GM23338 (cell line): ENCODE data around the gene PDE10A. TPM values are rescaled to one million over a fixed set of nuclear protein-coding genes. Genes with fewer than 3 reads are reported as not detected.

Source experiments
- ATAC-seq: fragments of 200-7000 bp; cut with Tn5 transposase; 3 replicates; pipeline ENCODE4 v1.9.1; 2020
- DNase-seq: peaks from one replicate; pipeline ENCODE4 v3.0.0-alpha.2; 2015; ENCODE audit warnings: low spot score
- H2AFZ ChIP-seq: fragments of 200-600 bp; sonication (generic); 2 replicates; pipeline ENCODE4 v1.8.0; 2016; ENCODE audit warnings: antibody characterized with exemption, mild to moderate bottlenecking, moderate library complexity
- H3F3A ChIP-seq: fragments of 200-600 bp; sonication (generic); replicated peaks from 2 replicates; pipeline ENCODE4 v1.8.0; 2017; ENCODE audit warnings: antibody characterized with exemption, mixed run types, low read depth
- H3K27ac ChIP-seq: fragments of 200-600 bp; sonication (generic); 2 replicates; pipeline ENCODE4 v1.6.1; 2016; ENCODE audit warnings: low read depth
- H3K27me3 ChIP-seq: fragments of 200-600 bp; sonication (generic); 2 replicates; pipeline ENCODE4 v1.8.0; 2016; ENCODE audit warnings: mild to moderate bottlenecking, mixed run types, moderate library complexity; ENCODE audit not compliant: insufficient read depth
- H3K36me3 ChIP-seq: fragments of 200-600 bp; sonication (generic); 2 replicates; pipeline ENCODE4 v1.8.0; 2016; ENCODE audit warnings: mild to moderate bottlenecking; ENCODE audit not compliant: insufficient read depth
- H3K4me1 ChIP-seq: fragments of 200-600 bp; sonication (generic); 2 replicates; pipeline ENCODE4 v1.8.0; 2016; ENCODE audit warnings: mild to moderate bottlenecking, moderate library complexity; ENCODE audit not compliant: insufficient read depth
- H3K4me2 ChIP-seq: fragments of 200-600 bp; sonication (generic); 2 replicates; pipeline ENCODE4 v1.7.1; 2017; ENCODE audit warnings: mixed run types
- H3K4me3 ChIP-seq: fragments of 200-600 bp; sonication (generic); 2 replicates; pipeline ENCODE4 v1.6.1; 2016; ENCODE audit warnings: mixed run types
- H3K79me2 ChIP-seq: fragments of 200-600 bp; sonication (generic); replicated peaks from 2 replicates; pipeline ENCODE4 v1.8.0; 2017; ENCODE audit warnings: mild to moderate bottlenecking; ENCODE audit not compliant: insufficient read depth
- H3K9me2 ChIP-seq: fragments of 200-600 bp; sonication (generic); 2 replicates; pipeline ENCODE4 v1.8.0; 2017; ENCODE audit not compliant: insufficient read depth
- H4K20me1 ChIP-seq: fragments of 200-600 bp; sonication (generic); replicated peaks from 2 replicates; pipeline ENCODE4 v1.8.0; 2017; ENCODE audit warnings: mild to moderate bottlenecking; ENCODE audit not compliant: insufficient read depth
- H3K27ac Mint-ChIP-seq: 2 replicates; pipeline ENCODE4 v1.8.0; 2020; ENCODE audit warnings: inconsistent platforms, mild to moderate bottlenecking, moderate library complexity, mixed read lengths
- H3K27me3 Mint-ChIP-seq: 3 replicates; pipeline ENCODE4 v1.8.0; 2022; ENCODE audit warnings: low read depth, mild to moderate bottlenecking, moderate library complexity, mixed read lengths, inconsistent platforms; ENCODE audit not compliant: insufficient read depth, poor library complexity
- H3K36me3 Mint-ChIP-seq: 3 replicates; pipeline ENCODE4 v1.8.0; 2021; ENCODE audit warnings: low read depth, mild to moderate bottlenecking, inconsistent platforms, moderate library complexity, mixed read lengths
- H3K4me1 Mint-ChIP-seq: 3 replicates; pipeline ENCODE4 v1.8.0; 2020; ENCODE audit warnings: mild to moderate bottlenecking, inconsistent platforms, mixed read lengths
- H3K4me3 Mint-ChIP-seq: 3 replicates; pipeline ENCODE4 v1.8.0; 2021; ENCODE audit warnings: moderate library complexity, mild to moderate bottlenecking, inconsistent platforms, mixed read lengths
- H3K9me3 Mint-ChIP-seq: 3 replicates; pipeline ENCODE4 v1.8.0; 2020; ENCODE audit warnings: moderate library complexity, mild to moderate bottlenecking, inconsistent platforms, mixed read lengths
- CREB1 ChIP-seq: fragments of 250-450 bp; sonication (Bioruptor Pico); IDR thresholded peaks from 2 replicates; pipeline ENCODE4 v1.5.0; 2020; ENCODE audit warnings: low read depth, mild to moderate bottlenecking, moderate library complexity
- ETS1 ChIP-seq: IDR thresholded peaks from 2 replicates; pipeline ENCODE4 v1.6.1; 2016; ENCODE audit warnings: antibody characterized with exemption
- EZH2phosphoT487 ChIP-seq: fragments of 200-600 bp; sonication (generic); IDR thresholded peaks from one replicate; pipeline ENCODE4 v1.8.1; 2018; ENCODE audit warnings: antibody characterized with exemption; ENCODE audit not compliant: unreplicated experiment
- NANOG ChIP-seq: IDR thresholded peaks from 2 replicates; pipeline ENCODE4 v1.6.1; 2016; ENCODE audit warnings: antibody characterized with exemption, borderline replicate concordance
- ZNF331 ChIP-seq: fragments of 250-450 bp; sonication (Bioruptor Pico); IDR thresholded peaks from 2 replicates; pipeline ENCODE4 v1.5.0; 2020; ENCODE audit warnings: low read depth, mild to moderate bottlenecking, moderate library complexity
- polyA plus RNA-seq: library from polyadenylated mRNA; unstranded; fragments of >200 nt; fragmentation: Nextera tagmentation; extraction: Ambion mirVana; gene quantifications from 2 replicates; pipeline ENCODE4 v1.2.1, GENCODE V29; 2016
- total RNA-seq: library from RNA; depleted of rRNA; stranded (reverse); fragments of >200 nt; shearing (Covaris generic); gene quantifications from 2 replicates; pipeline ENCODE4 v1.2.3, GENCODE V29; 2014
- TF ChIP-seq, protein P1 (sequence below), 2 experiments: fragments of 200-600 bp in 1 of 2; sonication (generic) in 1 of 2; conservative IDR thresholded peaks; 2 replicates each; pipeline versions ENCODE4 v1.5.1 to v1.6.1; 2016 to 2017; ENCODE audit warnings: antibody characterized with exemption in 2 of 2, low read depth in 2 of 2, mild to moderate bottlenecking in 2 of 2, moderate library complexity in 1 of 2
- TF ChIP-seq, protein P2 (sequence below): IDR thresholded peaks from one replicate; pipeline ENCODE4 v1.6.1; 2018; ENCODE audit warnings: antibody characterized with exemption; ENCODE audit not compliant: unreplicated experiment
- TF ChIP-seq, protein P3 (sequence below): fragments of 250-450 bp; sonication (Bioruptor Pico); IDR thresholded peaks from 2 replicates; pipeline ENCODE4 v1.5.0; 2020; ENCODE audit warnings: mild to moderate bottlenecking, moderate library complexity

Gene PDE10A
- total and polyA plus RNA-seq, 2 experiments from 2014 or later, result 0.50 to 3.9 TPM

DNA sequence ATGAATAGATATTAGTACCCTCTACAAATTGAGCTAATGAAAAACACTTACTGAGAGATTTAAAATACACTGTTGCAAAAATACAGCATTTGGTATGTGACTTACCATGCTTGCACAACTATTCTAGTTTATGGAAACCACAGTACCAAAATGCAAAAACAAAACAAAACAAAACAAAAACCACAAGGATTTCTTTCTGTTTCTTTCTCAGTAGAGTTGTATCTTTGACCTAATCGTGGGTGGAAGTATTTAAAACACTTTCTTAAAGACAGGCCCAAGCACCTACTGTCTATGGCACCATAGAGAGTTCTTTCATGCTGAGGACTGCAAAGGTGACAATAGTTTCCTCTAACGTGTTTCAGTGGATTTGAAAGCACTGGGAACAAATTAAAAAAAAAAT, 258.3 kb downstream of the PDE10A start (continued):
- TF ChIP-seq, protein P1, sequence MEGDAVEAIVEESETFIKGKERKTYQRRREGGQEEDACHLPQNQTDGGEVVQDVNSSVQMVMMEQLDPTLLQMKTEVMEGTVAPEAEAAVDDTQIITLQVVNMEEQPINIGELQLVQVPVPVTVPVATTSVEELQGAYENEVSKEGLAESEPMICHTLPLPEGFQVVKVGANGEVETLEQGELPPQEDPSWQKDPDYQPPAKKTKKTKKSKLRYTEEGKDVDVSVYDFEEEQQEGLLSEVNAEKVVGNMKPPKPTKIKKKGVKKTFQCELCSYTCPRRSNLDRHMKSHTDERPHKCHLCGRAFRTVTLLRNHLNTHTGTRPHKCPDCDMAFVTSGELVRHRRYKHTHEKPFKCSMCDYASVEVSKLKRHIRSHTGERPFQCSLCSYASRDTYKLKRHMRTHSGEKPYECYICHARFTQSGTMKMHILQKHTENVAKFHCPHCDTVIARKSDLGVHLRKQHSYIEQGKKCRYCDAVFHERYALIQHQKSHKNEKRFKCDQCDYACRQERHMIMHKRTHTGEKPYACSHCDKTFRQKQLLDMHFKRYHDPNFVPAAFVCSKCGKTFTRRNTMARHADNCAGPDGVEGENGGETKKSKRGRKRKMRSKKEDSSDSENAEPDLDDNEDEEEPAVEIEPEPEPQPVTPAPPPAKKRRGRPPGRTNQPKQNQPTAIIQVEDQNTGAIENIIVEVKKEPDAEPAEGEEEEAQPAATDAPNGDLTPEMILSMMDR (conservative IDR thresholded peaks at IDR 0.05; ENCODE audit: low read depth in 2 of 2), result no peak
- TF ChIP-seq CREB1 (CRISPR knock-in tag), result no peak
- TF ChIP-seq, protein P2, sequence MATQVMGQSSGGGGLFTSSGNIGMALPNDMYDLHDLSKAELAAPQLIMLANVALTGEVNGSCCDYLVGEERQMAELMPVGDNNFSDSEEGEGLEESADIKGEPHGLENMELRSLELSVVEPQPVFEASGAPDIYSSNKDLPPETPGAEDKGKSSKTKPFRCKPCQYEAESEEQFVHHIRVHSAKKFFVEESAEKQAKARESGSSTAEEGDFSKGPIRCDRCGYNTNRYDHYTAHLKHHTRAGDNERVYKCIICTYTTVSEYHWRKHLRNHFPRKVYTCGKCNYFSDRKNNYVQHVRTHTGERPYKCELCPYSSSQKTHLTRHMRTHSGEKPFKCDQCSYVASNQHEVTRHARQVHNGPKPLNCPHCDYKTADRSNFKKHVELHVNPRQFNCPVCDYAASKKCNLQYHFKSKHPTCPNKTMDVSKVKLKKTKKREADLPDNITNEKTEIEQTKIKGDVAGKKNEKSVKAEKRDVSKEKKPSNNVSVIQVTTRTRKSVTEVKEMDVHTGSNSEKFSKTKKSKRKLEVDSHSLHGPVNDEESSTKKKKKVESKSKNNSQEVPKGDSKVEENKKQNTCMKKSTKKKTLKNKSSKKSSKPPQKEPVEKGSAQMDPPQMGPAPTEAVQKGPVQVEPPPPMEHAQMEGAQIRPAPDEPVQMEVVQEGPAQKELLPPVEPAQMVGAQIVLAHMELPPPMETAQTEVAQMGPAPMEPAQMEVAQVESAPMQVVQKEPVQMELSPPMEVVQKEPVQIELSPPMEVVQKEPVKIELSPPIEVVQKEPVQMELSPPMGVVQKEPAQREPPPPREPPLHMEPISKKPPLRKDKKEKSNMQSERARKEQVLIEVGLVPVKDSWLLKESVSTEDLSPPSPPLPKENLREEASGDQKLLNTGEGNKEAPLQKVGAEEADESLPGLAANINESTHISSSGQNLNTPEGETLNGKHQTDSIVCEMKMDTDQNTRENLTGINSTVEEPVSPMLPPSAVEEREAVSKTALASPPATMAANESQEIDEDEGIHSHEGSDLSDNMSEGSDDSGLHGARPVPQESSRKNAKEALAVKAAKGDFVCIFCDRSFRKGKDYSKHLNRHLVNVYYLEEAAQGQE, result no peak

DNA sequence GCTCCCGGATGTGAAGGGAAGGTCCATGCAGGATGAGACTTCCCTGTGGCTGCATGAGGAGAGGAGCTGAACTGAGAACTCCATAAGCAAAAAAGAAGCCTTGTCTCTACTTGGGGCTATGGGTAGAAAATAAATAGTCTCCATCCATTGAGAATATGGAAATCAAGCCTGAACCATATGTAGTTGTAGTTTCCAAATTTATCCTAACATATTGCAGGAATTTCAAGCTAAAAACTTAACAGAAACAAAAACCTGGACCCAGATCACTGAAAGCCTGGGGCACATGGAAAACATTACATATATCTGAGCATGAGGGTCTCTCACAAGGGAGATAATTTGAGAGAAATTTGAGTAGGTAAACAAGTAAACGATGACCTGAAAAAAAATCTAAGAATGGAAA, 258.7 kb downstream of the PDE10A start:
- DNase-seq, result no peak
- H3K79me2 ChIP-seq, result no peaks in the 10 kb centered on the region
- Mint-ChIP-seq H3K27me3 (no peaks in the 10 kb centered on the region), H3K9me3 (no peaks in the 10 kb centered on the region; the same call in 2 of the 3 replicates), H3K4me1 (no peaks in the 10 kb centered on the region), H3K4me3 (no peak overlapping the region), H3K36me3 (no peaks in the 10 kb centered on the region), H3K27ac (no peak overlapping the region)
- no peaks in the 10 kb centered on the region for H3K4me1 ChIP-seq
- H3K27ac ChIP-seq, result no peak overlapping the region
- no peak for ATAC-seq
- H3K4me2 ChIP-seq, result no peak overlapping the region
- H3K36me3 ChIP-seq, result no peaks in the 10 kb centered on the region
- H3K9me2 ChIP-seq, result no peaks in the 10 kb centered on the region
- H3K4me3 ChIP-seq, result no peak overlapping the region
- no peaks in the 10 kb centered on the region for H3F3A ChIP-seq
- H2AFZ ChIP-seq, result no peak overlapping the region
- no peaks in the 10 kb centered on the region for H4K20me1 ChIP-seq
- H3K27me3 ChIP-seq, result no peaks in the 10 kb centered on the region
- TF ChIP-seq ZNF331 (CRISPR knock-in tag) (no peak), NANOG (no peak), EZH2phosphoT487 (no peak), CREB1 (CRISPR knock-in tag) (no peak), ETS1 (no peak)
- TF ChIP-seq, protein P2, result no peak
- TF ChIP-seq, protein P3, sequence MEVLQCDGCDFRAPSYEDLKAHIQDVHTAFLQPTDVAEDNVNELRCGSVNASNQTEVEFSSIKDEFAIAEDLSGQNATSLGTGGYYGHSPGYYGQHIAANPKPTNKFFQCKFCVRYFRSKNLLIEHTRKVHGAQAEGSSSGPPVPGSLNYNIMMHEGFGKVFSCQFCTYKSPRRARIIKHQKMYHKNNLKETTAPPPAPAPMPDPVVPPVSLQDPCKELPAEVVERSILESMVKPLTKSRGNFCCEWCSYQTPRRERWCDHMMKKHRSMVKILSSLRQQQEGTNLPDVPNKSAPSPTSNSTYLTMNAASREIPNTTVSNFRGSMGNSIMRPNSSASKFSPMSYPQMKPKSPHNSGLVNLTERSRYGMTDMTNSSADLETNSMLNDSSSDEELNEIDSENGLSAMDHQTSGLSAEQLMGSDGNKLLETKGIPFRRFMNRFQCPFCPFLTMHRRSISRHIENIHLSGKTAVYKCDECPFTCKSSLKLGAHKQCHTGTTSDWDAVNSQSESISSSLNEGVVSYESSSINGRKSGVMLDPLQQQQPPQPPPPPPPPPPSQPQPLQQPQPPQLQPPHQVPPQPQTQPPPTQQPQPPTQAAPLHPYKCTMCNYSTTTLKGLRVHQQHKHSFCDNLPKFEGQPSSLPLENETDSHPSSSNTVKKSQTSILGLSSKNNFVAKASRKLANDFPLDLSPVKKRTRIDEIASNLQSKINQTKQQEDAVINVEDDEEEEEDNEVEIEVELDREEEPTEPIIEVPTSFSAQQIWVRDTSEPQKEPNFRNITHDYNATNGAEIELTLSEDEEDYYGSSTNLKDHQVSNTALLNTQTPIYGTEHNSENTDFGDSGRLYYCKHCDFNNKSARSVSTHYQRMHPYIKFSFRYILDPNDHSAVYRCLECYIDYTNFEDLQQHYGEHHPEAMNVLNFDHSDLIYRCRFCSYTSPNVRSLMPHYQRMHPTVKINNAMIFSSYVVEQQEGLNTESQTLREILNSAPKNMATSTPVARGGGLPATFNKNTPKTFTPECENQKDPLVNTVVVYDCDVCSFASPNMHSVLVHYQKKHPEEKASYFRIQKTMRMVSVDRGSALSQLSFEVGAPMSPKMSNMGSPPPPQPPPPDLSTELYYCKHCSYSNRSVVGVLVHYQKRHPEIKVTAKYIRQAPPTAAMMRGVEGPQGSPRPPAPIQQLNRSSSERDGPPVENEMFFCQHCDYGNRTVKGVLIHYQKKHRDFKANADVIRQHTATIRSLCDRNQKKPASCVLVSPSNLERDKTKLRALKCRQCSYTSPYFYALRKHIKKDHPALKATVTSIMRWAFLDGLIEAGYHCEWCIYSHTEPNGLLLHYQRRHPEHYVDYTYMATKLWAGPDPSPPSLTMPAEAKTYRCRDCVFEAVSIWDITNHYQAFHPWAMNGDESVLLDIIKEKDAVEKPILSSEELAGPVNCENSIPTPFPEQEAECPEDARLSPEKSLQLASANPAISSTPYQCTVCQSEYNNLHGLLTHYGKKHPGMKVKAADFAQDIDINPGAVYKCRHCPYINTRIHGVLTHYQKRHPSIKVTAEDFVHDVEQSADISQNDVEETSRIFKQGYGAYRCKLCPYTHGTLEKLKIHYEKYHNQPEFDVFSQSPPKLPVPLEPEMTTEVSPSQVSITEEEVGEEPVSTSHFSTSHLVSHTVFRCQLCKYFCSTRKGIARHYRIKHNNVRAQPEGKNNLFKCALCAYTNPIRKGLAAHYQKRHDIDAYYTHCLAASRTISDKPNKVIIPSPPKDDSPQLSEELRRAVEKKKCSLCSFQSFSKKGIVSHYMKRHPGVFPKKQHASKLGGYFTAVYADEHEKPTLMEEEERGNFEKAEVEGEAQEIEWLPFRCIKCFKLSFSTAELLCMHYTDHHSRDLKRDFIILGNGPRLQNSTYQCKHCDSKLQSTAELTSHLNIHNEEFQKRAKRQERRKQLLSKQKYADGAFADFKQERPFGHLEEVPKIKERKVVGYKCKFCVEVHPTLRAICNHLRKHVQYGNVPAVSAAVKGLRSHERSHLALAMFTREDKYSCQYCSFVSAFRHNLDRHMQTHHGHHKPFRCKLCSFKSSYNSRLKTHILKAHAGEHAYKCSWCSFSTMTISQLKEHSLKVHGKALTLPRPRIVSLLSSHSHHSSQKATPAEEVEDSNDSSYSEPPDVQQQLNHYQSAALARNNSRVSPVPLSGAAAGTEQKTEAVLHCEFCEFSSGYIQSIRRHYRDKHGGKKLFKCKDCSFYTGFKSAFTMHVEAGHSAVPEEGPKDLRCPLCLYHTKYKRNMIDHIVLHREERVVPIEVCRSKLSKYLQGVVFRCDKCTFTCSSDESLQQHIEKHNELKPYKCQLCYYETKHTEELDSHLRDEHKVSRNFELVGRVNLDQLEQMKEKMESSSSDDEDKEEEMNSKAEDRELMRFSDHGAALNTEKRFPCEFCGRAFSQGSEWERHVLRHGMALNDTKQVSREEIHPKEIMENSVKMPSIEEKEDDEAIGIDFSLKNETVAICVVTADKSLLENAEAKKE (CRISPR knock-in tag), result no peak
